HG02885 (cell line): ENCODE measurements around the gene RIOK1.
A peak's percentile ranks its signal among the peaks of the same experiment; 100 is the strongest.
"Not testable (repeated sequence)": the region's sequence is repeated elsewhere in the genome, so short reads cannot be mapped to it uniquely, and the experiment has no call there.

Experiments used
- ATAC-seq: cut with Tn5 transposase; IDR thresholded peaks from one replicate; pipeline ENCODE4 v1.9.1; 2021; ENCODE audit warnings: mild to moderate bottlenecking; ENCODE audit not compliant: unreplicated experiment, poor library complexity

The RIOK1 gene

DNA sequence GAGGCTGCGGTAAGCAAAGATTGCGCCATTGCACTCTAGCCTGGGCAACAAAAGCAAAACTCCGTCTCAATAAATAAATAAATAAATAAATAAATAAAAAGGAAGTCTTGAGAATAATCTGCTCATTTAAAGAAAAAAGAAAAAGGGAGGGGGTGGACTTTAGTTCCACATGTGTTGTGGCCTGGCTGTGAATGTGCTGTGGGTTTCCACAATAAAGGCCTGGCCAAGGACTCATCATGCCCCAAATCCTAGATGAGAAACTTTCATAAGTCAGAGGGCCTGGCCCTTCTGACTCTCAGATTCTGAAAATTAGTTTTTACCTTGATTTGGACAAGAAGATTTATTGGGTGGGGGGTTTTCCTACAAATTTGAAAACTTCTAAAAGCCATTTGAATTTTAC, 48.4 kb downstream of the RIOK1 start:
- no peak for ATAC-seq

DNA sequence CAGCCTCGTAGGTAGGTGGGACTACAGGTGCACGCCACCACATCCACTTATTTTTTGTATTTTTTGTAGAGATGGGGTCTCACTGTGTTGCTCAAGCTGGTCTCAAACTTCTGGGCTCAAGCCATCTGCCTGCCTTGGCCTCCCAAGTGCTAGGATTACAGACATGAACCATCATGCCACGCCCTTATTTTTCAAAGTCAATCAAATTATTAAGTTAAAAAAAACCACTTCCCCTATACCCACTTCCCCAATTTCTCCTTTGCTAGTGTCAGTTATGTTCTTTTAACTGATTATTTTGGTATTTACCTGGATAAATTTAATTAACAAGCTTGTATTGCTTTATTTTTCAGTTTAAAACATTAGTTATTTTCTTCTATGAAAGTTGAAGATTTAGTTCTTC, 49.6 kb downstream of the RIOK1 start:
- no peak for ATAC-seq

DNA sequence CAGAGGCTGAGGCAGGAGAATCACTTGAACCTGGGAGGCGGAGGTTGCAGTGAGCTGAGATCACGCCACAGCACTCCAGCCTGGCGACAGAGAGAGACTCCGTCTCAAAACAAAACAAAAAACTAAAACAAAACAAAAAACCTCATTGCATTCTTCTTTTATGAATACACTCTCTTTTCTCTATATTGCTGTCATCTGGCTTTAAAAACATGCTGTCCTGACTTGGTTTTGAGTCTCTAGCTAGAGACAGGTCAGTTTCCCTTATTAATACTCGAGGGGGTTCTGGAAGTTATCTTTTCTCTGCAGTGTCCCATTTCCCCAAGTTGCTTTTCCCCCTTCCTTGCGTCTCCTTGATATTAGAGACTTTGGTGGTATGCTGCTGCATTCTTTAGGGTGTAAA, 50.9 kb downstream of the RIOK1 start:
- ATAC-seq = no peak

DNA sequence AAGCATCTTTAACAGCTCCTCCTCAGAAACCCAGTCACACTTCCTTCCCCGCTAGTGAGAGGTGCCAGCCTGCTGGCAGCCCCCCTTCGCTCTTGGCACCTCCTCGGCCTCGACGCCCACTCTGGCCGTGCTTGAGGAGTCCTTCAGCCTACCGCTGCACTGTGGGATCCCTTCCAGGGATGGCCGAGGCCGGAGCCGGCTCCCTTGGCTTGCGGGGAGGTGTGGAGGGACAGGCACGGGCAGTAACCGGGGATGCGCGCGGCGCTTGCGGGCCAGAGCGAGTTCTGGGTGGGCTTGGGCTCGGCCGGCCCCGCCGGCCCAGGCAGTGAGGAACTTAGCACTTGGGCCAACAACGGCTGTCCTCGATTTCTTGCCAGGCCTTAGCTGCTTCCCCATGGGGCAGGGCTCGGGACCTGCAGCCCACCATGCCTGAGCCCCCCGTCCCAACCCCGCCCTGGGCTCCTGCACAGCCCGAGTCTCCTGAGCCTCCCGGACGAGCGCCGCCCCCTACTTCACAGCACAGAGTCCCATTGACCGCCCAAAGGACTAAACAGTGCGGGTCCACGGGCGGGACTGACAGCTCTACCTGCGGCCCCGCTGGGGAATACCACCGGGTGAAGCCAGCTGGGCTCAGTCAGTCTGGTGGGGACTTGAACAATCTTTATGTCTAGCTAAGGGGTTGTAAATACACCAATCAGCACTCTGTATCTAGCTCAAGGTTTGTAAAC, 51.6 kb downstream of the RIOK1 start:
- ATAC-seq = no peak

DNA sequence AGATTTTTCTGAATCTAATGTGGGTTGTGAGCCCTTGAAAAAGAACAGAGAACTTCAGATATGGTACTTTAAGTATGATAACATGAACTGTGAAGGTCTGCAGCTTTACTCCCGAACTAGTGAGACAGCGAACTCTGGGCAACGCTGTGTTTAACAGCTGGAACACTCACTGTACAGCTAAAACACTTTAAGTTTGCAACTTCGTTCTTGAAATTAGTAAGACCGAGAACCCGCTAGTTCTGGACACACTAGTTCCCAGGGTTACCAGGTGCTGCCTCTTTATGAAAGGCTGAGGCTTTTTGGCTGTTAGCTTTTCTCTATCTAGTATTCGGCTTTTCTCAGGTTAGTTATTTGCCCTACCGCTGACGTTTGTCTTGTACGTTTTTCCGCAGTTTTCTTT, 52.9 kb downstream of the RIOK1 start:
- peak; percentile 50 for ATAC-seq

DNA sequence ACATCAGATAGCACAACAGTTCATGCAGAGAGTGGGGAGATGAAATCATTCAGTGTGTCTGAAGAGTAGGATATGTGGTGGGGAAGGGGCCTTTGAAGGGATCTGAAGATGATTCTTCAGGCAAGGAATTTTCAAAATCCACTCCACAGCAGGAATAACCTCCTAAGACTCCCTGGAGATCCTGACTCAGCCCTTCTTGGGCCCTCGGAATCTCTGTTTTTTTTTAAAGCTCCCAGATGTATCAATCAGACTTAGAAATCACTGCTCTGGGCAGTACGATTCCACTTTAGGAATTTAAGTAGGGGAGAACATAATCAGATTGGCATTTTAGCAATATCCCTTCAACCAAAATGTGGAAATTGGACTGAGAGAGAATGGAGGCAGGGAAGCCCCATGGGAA, 55.5 kb downstream of the RIOK1 start:
- no peak for ATAC-seq

DNA sequence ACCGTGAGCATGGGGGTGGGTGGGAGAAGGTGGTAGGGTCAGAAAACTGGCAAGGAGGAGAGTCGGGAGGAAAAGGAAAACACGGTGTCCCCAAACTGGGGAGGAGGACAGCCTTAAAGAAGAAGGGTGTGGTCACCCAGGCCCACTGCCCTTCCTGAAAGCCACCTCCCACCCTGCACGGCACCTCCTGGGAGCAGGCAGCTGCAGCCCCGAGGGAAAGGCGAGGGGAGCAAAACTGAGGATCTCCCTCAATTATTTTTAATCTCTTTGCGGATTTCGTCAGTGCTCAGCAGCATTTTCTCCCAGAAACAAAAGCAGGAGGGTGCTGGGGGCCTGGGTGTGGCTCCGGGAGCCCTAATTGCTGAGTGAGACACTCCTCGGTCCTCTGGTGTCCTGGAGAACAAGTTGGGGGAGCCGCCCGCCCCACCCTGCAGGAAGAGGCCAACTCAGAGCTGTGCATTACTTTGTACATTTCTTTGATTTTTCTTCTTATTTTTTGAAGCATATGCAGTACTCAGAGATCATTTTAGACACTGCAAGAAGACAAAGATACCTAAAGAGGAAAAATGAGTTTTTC, 56.4 kb downstream of the RIOK1 start:
- ATAC-seq = no peak

DNA sequence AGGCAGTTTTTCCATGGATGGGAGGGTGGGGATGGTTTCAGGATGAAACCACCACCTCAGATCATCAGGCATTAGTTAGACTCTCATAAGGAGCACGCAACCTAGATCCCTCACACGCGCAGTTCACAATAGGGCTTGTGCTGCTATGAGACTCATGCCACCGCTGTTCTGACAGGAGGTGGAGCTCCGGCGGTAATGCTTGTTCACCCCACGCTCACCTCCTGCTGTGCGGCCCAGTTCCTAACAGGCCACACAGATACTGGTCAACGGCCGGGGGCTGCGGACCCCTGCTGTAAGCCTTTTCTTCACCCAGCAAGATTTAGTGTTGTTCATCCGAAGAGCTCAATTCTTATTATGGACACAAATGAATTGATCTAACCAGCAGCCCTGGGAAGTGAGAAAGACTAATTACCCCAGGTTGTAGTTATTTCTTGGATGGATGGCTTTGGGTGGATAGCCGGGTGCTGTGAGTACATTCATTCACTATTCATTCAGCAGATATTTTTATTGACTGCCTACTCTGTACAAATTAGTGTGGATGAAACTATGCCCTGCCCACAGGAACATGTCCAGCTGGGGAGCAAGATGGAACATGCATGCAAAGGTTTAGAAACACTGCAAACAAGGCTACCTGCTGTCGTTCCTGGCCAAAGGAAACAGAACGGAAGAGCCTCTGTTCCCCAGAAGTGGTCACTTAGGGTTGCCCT, 57.2 kb downstream of the RIOK1 start:
- ATAC-seq = no peak

DNA sequence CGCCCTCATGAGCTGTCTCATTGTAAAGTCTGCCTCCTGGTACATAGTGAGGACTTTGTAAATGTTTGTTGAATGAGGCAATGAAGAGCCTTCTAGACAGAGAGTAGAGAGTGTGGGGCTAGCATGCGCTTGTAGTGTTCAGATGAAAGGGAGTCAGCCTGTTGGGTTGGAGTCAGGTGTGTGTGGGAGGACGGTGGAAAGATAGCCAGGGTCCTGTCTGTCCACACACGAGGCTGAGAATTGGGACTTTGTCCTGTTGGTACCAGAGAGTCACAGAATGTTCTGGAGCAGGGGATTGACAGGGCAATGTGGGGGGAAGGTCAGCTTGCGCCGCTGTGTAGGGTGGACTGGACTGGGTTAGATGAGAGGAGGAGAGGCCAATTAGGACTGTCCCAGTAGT, 58.6 kb downstream of the RIOK1 start:
- ATAC-seq = no peak

DNA sequence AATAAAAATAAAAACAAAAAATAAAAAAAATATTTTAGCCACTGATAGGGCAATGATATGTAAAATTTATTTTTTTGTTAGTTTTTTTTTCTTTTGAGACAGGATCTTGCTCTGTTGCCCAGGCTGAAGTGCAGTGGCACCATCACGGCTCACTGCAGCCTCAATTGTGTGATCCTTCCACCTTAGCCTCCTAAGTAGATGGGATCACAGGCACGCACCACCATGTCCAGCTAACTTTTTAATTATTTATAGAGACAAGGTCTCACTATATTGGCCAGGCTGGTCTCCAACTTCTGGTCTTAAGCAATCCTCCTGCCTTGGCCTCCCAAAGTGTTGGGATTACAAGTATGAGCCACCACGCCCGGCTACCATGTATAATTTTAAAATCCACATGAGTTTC, 59.4 kb downstream of the RIOK1 start:
- ATAC-seq = no peak

DNA sequence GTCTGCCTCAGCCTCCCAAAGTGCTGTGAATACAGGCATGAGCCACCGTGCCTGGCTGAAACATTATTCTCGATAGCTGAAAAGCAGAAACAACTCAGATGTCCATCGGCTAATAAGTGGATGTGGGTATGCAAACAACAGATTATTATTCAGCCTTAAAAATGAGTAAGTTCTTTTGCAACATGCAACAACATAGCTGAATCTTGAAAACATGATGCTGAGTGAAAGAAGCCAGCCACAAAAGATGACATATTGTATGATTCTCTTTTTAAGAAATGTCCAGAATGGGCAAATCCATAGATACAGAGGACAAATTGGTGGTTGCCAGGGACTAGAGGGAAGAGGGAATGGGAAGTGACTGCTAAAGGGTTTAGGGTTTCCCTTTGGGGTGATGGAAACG, 61.7 kb downstream of the RIOK1 start:
- ATAC-seq = no peak

DNA sequence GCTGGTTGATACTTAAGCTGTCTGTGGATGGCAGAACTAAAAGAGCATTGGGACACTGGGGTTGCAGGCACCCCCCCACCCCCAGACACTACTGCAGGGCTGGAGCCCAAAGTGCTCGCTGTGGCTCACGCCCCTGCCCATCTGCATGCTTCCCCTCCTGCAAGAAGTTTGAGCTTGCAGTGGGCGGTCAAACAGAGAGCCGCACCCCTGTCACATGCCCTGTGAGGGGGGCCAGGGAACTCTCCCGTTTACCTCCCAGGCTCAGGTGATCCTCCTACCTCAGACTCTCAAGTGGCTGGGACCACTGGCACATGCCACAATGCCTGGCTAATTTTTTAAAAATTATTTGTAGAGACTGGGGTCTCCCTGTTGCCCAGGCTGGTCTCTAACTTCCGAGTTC, 63.3 kb downstream of the RIOK1 start:
- ATAC-seq = no peak

DNA sequence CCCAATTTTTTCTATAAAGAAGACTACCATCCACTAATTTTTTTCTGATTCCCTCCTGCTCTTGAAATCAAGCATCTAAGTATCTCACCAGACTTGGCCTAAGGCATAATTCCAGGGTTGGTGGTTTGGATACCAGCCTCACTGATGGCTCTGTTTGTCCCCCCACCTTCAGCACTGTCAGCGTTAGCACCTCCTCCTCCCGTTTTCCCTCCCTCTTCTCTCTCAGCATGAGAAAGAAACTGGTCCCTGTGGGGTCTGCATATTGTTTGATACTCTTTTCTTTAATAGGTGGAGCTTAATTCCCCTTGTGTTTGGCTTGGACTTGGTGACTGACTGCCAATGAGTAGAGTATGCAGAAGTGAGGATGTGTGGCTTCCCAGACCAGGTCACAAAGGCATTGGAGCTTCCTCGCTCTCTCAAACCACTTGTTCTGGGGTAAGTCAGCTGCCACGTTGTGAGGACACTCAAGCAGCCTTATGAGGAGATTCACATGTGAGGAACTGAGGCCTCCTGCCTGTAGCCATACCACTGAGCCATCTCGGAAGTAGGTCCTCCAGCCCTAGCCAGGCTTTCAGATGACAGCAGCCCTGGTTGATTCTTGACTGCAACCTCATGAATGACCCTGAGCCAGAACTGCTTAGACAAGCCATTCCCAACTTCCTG, 65.2 kb downstream of the RIOK1 start:
- ATAC-seq = no peak

DNA sequence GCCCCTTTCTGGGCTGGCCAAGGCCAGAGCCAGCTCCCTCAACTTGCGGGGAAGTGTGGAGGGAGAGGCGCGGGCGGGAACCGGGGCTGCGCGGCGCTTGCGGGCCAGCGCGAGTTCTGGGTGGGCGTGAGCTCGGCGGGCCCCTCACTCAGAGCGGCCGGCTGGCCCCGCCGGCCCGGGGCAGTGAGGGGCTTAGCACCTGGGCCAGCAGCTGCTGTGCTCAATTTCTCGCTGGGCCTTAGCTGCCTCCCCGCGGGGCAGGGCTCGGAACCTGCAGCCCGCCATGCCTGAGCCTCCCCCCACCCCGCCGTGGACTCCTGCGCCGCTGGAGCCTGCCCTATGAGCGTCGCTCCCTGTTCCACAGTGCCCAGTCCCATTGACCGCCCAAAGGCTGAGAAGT, 66.7 kb downstream of the RIOK1 start:
- ATAC-seq = not testable (repeated sequence)

DNA sequence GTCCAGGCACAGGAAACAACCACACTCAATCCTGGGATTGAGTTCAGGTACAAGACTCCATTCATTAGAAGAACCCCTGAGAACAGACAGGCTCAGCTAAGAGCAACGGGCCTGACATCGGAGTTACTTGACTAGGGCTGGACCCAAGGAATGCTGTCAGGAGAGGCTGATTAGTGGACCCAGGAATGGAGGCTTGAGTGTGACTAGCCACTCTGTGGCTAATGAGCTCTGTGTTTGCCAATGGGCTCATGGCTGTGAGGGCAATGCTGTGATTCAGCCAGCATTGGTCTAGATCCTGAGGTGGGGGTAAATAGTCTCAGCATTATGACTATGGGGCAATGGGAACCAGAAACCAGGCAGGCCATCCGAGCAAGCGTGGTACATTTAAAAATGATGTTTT, 71.8 kb downstream of the RIOK1 start:
- ATAC-seq = no peak

DNA sequence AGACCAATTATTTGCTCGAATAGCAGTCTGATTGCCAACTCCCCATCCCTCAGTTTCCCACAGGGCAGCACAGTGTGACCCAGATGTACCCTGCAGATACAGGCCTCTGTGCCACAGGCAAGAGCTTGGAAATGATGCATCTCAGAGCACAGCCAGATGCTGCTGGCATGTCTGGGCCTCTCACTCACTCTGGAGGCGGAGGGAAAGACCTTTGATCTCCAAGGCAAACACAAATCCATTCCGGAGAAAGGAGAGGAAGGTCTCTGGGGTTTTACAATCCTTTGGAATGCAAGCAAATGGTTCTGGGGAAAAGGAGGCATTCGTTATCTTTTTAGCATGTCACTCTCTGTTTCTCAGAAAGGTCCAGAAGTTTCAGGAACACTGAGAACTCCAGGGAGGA, 74.2 kb downstream of the RIOK1 start:
- ATAC-seq = no peak

DNA sequence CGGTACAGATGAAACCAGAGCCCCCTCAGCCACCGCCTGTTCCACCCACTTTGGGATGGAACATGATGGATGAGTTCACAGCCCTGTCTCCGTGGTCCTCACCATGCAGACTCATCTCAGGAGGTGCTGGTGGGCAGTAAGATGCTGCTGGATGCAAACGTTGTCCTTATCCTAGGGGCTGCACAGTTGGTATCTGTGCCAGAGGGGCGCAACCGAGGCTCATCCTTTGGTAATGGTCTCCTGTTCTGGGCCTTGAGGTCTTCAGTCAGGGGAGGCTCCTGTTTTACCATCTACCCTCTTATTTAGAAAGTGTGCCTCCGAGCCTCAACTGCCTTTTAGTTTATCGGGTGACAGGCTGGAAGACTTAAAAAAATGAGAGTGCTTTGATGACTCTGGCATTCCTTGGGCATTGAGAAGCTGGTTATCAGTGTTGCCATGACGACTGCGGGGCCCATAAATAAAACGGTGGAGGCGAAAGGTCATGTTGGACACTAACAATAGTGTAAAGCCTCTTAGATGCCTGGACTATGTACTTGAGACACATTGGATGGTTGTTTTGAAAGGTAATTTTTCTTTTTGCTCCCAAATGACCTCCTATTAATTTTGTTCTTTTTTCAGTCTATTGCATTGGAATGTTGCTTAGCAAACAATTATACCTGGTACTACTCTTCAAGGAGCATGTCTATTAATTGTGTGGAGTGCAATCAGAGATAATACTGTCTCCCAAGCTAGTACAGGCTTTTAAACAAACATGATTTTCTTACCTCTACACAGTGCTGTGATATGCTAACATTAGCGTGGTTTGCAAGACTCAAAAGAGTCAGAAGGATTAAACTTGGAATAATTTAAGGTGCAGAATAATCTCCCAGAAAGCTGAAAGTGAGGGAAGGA, 77.6 kb downstream of the RIOK1 start:
- no peak for ATAC-seq
